T follicular helper cell (primary cell): ENCODE results near the gene RETREG3.
"Not testable (repeated sequence)": the region's sequence is repeated elsewhere in the genome, so short reads cannot be mapped to it uniquely, and the experiment has no call there.

ENCODE experiments used
- DNase-seq: peaks from one replicate; pipeline ENCODE4 v3.0.0-alpha.2; 2020; ENCODE audit warnings: low read depth

Gene RETREG3

DNA sequence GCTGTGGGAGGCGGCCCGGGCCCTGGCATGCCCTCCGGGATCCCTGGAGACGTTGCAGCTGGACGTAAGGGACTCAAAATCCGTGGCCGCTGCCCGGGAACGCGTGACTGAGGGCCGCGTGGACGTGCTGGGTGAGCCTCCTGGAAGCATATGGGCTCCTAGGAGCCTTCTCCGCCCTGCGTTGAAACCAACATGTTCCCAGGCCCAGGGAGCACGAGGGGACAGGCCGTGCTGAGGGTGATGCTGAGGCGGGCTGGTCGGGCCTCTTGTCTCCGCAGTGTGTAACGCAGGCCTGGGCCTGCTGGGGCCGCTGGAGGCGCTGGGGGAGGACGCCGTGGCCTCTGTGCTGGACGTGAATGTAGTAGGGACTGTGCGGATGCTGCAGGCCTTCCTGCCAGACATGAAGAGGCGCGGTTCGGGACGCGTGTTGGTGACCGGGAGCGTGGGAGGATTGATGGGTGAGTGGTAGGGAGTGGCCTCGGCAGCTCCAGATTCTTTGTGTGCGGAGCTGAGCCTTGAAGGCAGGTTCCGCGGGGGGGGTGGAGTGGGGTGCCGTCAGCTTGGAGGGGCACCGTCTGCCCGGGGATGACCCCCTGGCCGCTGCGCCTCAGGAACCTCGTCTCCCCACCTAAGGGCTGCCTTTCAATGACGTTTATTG lies 55.9 kb downstream of the RETREG3 start:
- DNase-seq = no peak

DNA sequence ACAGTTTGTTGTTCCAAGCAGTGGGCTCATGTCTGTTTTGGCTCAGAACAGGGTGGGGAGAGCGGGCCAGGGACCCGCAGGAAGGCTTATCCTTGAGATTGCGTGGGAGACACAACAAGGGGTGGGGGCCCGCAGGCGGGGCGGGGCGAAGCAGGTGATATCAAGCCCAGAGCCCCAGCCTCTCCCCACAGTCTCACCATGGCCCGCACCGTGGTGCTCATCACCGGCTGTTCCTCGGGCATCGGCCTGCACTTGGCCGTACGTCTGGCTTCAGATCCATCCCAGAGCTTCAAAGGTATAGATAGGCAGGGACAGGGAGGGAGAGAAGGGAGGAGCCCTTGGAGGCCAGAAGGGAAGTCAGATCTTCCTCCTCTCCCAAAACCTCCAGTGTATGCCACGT lies 56.4 kb downstream of the RETREG3 start, which contains the start of gene HSD17B1:
TSS of gene HSD17B1 (plus strand) at position 188 of the 400 bp plus-strand sequence. CDS start at position 199, 11 bp downstream.
- not testable (repeated sequence) for DNase-seq

GRCh38 chr17:42548993-42549755 lies 60.0 kb downstream of the RETREG3 start:
- DNase-seq = no peak

DNA sequence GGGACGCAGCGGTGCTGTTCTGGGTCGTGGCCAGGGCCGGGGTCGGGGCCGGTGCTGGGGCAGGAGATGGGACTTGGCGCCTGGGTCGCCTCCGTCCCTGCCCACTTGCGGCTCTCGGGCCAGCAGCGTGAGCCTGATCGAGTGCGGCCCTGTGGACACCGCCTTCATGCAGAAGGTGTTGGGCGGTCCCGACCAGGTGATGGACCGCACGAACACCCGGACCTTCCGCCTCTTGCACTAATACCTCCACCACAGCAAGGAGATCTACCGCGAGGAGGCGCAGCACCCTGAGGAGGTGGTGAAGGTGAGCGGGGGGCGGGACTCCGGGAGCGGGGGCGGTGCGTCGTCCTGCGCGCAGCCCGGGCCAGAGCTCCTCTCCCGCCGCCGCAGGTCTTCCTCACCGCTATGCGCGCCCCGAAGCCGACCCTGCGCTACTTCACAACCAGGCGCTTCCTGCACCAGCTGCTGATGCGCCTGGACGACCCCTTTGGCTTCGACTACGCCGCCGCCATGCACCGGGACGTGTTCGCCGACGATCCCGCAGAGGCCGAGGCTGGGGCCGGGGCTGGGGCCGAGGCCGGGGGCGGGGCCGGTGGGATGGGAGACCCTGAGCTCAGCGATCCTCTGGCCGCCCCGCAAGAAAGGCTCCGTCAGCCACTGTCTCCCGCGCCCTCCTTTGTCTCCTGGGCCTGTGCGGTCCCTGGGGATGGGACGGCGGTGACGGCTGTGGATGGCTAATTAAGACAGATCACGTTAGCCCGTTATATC lies 60.9 kb downstream of the RETREG3 start:
- peak; percentile 66 for DNase-seq

DNA sequence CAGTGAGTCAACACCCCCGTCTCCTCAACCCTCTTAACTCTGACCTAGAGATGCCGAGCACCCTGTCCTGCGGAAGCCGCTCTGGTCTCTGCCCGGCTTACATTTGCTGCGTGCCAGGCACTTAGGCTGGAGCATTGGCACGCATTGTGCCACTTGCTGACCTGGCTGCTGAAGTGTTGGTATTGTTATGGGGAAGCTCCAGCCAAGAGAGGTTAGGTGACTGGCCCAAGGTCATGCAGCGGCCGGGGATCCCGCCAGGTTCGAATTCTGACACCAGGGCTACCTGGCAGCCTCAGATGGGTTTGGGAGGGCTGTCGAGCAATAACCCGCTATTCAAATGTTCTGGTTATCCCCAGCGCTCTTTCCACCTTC lies 61.5 kb downstream of the RETREG3 start:
- no peak for DNase-seq

GRCh38 chr17:42547001-42547461 lies 62.1 kb downstream of the RETREG3 start:
- DNase-seq = no peak

GRCh38 chr17:42545755-42546505 lies 63.2 kb downstream of the RETREG3 start:
- not testable (repeated sequence) for DNase-seq

- DNase-seq = no peak
Observed at GRCh38 chr17:42544874-42545283, 64.3 kb downstream of the RETREG3 start.

GRCh38 chr17:42543190-42544079 lies 65.7 kb downstream of the RETREG3 start:
- DNase-seq = no peak

DNA sequence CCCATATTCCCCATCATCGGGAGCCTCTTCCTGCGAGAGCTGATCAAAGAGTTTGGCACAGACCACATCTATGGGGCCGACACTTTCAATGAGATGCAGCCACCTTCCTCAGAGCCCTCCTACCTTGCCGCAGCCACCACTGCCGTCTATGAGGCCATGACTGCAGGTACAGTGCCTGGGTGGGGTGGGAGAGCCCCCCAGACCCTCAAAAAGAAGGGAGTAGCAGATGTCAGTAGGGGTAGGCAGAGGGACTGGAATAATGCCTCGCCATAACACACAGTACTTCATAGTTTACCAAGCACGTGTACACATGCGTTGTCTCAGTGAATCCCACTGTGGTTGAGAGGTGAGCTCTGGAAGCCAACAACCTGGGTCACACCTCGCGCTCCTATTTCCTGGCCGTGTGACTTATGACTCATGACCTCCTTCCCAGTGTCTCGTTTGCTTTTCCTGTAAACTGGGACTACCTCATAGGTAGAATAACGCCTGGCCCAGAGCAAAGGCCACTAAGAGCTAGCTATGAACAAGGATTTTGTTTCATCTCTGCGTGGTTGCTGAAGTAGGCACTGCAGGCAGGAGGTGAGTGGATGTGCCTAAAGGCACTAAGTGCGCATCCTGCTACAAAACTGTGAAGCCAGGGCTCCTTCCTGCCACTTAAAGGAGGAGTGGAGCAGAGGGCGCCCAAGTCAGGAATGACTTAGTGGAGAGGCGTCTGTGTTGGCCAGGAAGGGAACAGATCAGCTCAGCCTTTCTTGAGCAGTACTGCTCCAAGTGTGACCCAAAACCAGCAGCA lies 67.9 kb downstream of the RETREG3 start:
- no peak for DNase-seq

DNA sequence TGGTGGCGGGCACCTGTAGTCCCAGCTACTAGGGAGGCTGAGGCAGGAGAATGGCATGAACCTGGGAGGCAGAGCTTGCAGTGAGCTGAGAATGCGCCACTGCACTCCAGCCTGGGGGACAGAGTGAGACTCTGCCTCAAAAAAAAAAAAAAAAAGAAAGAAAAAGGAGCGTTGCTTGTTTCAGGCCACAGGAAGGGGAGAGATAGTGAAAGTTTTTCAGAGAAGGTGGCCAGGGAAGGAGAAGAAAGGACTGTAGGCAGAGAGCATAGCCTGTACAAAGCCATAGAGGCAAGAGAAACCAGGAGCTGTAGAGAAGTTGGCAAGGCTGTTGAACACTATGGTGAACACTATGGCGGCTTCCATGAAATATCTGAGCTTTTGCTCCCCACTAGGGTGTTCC lies 68.6 kb downstream of the RETREG3 start:
- DNase-seq = not testable (repeated sequence)

DNA sequence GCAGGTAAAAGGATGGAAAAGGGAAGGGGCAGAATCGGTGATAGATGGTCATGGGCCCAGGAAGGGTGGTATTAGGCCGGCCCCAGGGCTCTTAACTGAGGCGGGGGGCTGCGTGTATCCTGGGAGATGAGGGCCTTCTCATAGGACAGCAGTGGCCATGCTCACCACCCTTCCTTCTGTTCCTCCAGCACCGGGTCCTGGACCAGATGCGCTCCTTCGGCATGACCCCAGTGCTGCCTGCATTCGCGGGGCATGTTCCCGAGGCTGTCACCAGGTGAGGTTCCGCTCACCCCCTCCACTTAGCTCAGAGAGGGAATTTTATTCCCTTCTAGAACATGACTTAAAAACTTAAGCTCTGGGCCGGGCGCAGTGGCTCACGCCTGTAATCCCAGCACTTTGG lies 70.7 kb downstream of the RETREG3 start:
- DNase-seq = no peak

DNA sequence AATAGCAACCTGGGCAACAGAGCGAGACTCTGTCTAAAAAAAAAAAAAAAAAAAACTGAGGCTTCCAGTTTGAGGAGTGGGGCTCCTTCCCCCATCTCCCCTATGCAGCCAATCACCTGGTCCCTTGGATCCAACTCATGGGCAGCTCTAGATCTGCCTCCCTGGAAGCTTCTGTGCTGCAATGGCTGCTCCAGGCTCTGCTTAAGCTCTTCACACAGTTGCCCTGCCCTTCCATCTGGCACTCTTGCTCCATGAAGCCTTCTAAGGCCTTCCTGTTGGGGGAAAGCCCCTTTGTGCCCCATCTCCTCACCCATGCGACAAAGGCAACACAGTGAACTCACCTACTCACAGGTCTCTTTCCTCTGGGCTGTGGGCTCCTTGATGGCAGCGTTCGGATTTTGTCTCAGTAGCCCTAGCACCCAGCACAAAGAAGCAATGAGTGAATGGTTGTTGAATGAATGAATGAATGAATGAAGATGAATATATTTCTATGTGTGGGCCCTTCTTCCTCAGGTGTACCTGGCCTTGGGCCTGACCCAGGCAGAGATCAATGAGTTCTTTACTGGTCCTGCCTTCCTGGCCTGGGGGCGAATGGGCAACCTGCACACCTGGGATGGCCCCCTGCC lies 71.2 kb downstream of the RETREG3 start:
- DNase-seq = no peak

GRCh38 chr17:42537156-42537805 lies 71.9 kb downstream of the RETREG3 start:
- no peak for DNase-seq

DNA sequence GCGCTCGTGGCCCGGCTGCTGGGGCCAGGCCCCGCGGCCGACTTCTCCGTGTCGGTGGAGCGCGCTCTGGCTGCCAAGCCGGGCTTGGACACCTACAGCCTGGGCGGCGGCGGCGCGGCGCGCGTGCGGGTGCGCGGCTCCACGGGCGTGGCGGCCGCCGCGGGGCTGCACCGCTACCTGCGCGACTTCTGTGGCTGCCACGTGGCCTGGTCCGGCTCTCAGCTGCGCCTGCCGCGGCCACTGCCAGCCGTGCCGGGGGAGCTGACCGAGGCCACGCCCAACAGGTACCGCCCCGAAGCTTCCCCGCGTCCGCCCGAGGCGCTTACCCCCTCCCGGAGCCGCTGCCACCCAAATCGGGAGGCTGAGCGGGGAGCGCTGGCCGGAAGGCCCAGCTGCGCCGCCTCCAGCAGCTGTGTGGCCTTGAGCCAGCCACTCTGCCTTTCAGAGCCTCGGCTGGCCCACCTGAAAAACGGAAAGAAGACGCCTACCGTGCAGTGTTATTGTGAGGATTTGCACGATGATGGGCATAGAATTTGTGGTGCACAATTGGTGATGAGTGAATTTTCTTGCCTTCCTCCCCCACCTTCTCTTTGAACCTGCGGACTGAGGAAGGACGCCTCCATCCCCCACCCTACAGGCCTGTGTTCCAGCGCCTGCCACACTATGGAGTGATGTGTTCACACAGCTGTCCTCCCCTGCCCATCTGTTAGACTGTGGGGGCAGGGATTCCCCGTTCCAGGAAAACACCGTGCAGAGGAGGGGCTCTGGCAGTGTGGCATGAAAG lies 72.6 kb downstream of the RETREG3 start:
- peak; percentile 40 for DNase-seq

DNA sequence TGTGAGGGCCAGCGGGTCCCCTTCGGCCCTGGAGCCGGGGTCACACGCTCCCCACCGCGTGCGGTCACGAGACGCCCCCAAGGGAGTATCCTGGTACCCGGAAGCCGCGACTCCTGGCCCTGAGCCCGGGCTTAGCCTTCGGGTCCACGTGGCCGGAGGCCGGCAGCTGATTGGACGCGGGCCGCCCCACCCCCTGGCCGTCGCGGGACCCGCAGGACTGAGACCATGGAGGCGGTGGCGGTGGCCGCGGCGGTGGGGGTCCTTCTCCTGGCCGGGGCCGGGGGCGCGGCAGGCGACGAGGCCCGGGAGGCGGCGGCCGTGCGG lies 73.2 kb downstream of the RETREG3 start, which contains the start of gene NAGLU:
TSS of gene NAGLU (plus strand) at position 194 of the 324 bp plus-strand sequence. CDS start at position 226, 32 bp downstream.
- peak; percentile 54 for DNase-seq

DNA sequence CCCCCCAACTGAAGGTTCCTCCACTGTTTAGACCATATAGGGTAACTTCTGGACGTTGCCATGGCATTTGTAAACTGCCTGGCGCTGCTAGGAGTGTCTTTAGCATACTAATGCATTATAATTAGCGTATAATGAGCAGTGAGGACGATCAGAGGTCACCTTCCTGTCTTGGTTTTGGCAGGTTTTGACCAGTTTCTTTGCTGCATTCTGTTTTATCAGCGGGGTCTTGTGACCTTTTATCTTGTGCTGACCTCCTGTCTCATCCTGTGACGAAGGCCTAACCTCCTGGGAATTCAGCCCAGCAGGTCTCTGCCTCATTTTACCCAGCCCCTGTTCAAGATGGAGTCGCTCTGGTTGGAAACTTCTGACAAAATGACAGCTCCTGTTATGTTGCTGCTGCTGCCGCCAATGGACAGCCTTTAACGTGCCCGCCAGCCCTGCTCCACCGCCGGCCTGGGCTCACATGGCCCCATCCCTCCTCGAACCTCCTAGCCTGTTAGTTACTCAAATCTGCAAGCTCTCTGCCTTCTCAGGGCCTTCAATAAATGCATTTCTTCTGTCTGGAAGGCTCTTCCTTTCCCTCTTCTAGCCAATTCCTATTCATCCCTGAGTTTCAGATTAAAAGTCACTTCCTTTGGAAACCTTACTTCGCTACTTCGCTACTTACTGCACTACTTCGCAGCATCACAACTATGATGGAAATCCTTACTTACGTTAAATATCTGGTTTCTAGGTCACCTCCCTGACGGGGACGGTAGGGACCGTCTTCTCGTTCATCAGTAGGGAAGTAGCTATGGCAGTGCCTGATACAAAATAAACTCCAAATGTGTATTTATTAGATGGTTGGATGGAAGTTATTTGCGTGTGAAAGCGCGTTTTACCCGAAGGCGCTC lies 73.8 kb downstream of the RETREG3 start:
- no peak for DNase-seq
